ENCODE measurements around the gene GAR1. TPM values are rescaled to one million over a fixed set of nuclear protein-coding genes. Genes with fewer than 3 reads are reported as not detected.
A peak's percentile ranks its signal among the peaks of the same experiment; 100 is the strongest.

The GAR1 gene
- total and polyA plus RNA-seq, 2 experiments from 2014 or later, result 13.4 to 29.2 TPM

- Histone ChIP-seq H3K4me1 (ENCODE audit: low read depth) (peaks cover 5% of the 10 kb centered on the region), H3K36me3 (no peaks in the 10 kb centered on the region), H3K9me3 (ENCODE audit: low read depth) (no peaks in the 10 kb centered on the region), H3K27me3 (no peaks in the 10 kb centered on the region), H3K27ac (no peak overlapping the region), H3K4me3 (no peak overlapping the region)
- no peak for DNase-seq (ENCODE audit: low read depth in 1 of 2, low spot score in 1 of 2)
- TF ChIP-seq CTCF (IDR thresholded peaks at IDR 0.05; ENCODE audit: low read depth, low read length), result no peak
Measured at GRCh38 chr4:109811707-109812106, 3.9 kb upstream of the GAR1 start.

GRCh38 chr4:109816082-109816442, 500 bp downstream of the GAR1 start:
- no peak for TF ChIP-seq CTCF (IDR thresholded peaks at IDR 0.05; ENCODE audit: low read depth, low read length)
- Histone ChIP-seq H3K4me1 (ENCODE audit: low read depth) (peaks cover 8% of the 10 kb centered on the region), H3K9me3 (ENCODE audit: low read depth) (no peaks in the 10 kb centered on the region), H3K36me3 (peaks cover 11% of the 10 kb centered on the region), H3K27me3 (no peaks in the 10 kb centered on the region), H3K4me3 (peak overlapping the region; percentile 52), H3K27ac (peak overlapping the region; percentile 84)
- DNase-seq (ENCODE audit: low read depth in 1 of 2, low spot score in 1 of 2), result no peak

- Histone ChIP-seq H3K27ac (no peak overlapping the region), H3K36me3 (peaks cover 17% of the 10 kb centered on the region), H3K9me3 (ENCODE audit: low read depth) (no peaks in the 10 kb centered on the region), H3K4me1 (ENCODE audit: low read depth) (peaks cover 8% of the 10 kb centered on the region), H3K4me3 (peak overlapping the region; percentile 52), H3K27me3 (no peaks in the 10 kb centered on the region)
- TF ChIP-seq CTCF (IDR thresholded peaks at IDR 0.05; ENCODE audit: low read depth, low read length), result no peak
- no peak for DNase-seq (ENCODE audit: low read depth in 1 of 2, low spot score in 1 of 2)
Measured at GRCh38 chr4:109816894-109817293, 1.3 kb downstream of the GAR1 start.

- no peak for DNase-seq (ENCODE audit: low read depth in 1 of 2, low spot score in 1 of 2)
- Histone ChIP-seq H3K27me3 (no peaks in the 10 kb centered on the region), H3K9me3 (ENCODE audit: low read depth) (no peaks in the 10 kb centered on the region), H3K4me3 (no peak overlapping the region), H3K36me3 (peaks cover 29% of the 10 kb centered on the region), H3K4me1 (ENCODE audit: low read depth) (peaks cover 8% of the 10 kb centered on the region), H3K27ac (no peak overlapping the region)
- TF ChIP-seq CTCF (IDR thresholded peaks at IDR 0.05; ENCODE audit: low read depth, low read length), result no peak
Measured at GRCh38 chr4:109818268-109818667, 2.7 kb downstream of the GAR1 start.

GRCh38 chr4:109820563-109820962, 5.0 kb downstream of the GAR1 start:
- Histone ChIP-seq H3K36me3 (peaks cover 49% of the 10 kb centered on the region), H3K9me3 (ENCODE audit: low read depth) (no peaks in the 10 kb centered on the region), H3K27me3 (no peaks in the 10 kb centered on the region), H3K4me1 (ENCODE audit: low read depth) (peaks cover 8% of the 10 kb centered on the region), H3K4me3 (no peak overlapping the region), H3K27ac (no peak overlapping the region)
- TF ChIP-seq CTCF (IDR thresholded peaks at IDR 0.05; ENCODE audit: low read depth, low read length), result no peak
- DNase-seq (ENCODE audit: low read depth in 1 of 2, low spot score in 1 of 2), result peak in 1 of 2 donors; percentile 87

GRCh38 chr4:109821185-109821584, 5.6 kb downstream of the GAR1 start:
- TF ChIP-seq CTCF (IDR thresholded peaks at IDR 0.05; ENCODE audit: low read depth, low read length), result no peak
- peaks cover 49% of the 10 kb centered on the region for H3K36me3 ChIP-seq
- no peak for DNase-seq (ENCODE audit: low read depth in 1 of 2, low spot score in 1 of 2)

More at GRCh38 chr4:109821185-109821584, 5.6 kb downstream of the GAR1 start:
- Histone ChIP-seq H3K9me3 (ENCODE audit: low read depth) (no peaks in the 10 kb centered on the region), H3K27me3 (no peaks in the 10 kb centered on the region), H3K4me1 (ENCODE audit: low read depth) (peaks cover 8% of the 10 kb centered on the region), H3K27ac (no peak overlapping the region), H3K4me3 (no peak overlapping the region)
